HG03060 (cell line): Measurements from ENCODE around the gene GPR25.
A peak's percentile ranks its signal among the peaks of the same experiment; 100 is the strongest.
"Not testable (repeated sequence)": the region's sequence is repeated elsewhere in the genome, so short reads cannot be mapped to it uniquely, and the experiment has no call there.

Experiments
- ATAC-seq: cut with Tn5 transposase; IDR thresholded peaks from one replicate; pipeline ENCODE4 v1.9.1; 2021; ENCODE audit warnings: low read depth, moderate number of reproducible peaks; ENCODE audit not compliant: unreplicated experiment

The GPR25 gene

GRCh38 chr1:200909071-200909470 lies 36.3 kb downstream of the GPR25 start:
- ATAC-seq, result peak; percentile 19

GRCh38 chr1:200909757-200910239 lies 37.0 kb downstream of the GPR25 start:
- ATAC-seq, result peak; percentile 36

GRCh38 chr1:200911361-200911760 lies 38.6 kb downstream of the GPR25 start:
- ATAC-seq, result no peak

- not testable (repeated sequence) for ATAC-seq
Observed at GRCh38 chr1:200911936-200912335, 39.2 kb downstream of the GPR25 start.

DNA sequence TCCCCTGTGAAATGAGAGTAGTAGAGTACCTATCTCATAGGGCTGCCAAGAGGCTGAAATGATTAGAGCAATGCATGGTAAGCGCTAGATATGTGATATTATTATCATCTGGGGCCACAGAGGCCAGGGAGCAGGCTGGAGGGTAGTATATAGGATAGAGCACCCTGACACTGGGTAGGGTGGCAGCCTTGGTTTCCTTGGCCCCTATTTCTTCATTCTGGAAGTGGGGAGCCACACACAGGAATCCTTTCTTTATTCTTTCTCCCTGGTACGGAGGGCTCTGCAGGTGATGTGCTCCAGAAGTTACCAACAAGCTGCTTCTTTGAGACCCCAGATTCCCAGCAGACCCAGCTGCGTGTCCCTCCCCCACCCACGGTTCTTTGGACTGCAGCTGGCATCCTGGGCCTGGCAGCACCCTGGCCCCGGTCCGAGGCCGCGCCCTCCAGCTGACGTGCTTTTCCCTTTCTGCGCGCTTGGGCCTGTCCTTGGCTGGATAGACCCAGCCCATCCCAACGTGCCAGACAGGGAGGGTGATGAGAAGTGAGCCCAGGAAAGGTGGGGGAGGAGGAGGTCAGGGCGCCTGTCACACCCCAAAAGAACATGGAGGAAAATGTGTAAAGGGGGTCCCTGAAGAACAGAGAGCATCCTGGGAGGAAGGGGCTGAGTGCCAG lies 40.1 kb downstream of the GPR25 start:
- ATAC-seq, result no peak

- ATAC-seq, result no peak
Observed at GRCh38 chr1:200916152-200916551, 43.4 kb downstream of the GPR25 start.

DNA sequence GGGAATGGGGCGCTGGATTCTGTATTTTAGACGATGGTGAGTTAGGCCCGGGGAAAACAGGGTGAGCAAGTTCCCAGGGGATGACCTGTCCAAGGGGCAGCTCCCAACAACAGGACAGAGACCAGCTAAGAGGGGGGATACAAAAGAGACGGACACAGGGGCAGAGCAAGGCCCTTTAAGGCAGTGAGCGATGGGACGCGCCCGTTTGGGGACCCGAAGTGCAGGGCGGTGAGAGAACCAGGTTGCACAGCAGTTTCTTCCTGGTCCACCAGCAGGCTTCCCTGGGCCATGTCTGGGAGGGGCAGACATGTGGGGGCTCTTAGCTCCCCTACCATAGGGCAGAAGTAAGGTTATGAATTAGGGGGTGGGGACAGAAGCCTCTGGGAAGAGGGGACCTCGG lies 43.9 kb downstream of the GPR25 start:
- ATAC-seq, result no peak

DNA sequence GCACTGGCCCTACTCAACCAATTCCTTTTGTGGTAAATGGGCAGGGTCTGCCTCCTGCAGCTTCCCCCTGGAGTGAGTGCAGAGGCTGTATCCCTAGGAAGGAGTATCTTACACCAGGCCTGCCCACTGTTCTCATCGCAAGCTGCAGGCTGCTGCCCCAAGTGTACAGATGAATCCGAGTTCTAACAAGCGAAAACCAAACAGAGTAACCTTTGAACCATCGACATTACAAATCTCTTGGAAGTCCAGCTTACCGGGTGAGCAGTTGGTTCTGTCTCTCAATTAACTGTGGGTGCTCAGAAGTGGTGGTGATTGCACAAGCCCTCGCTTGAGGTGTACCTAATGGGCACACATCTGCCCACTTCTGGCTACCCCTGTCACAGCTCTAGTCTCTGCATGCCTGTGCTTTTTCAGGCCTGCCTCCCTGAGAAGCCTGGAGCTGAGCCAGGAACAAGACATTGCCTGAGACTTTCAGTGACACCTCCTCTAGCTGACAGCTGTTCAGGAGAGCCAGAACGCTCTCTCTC lies 44.6 kb downstream of the GPR25 start:
- no peak for ATAC-seq

GRCh38 chr1:200918006-200918405 lies 45.2 kb downstream of the GPR25 start:
- ATAC-seq, result no peak

- no peak for ATAC-seq
Observed at GRCh38 chr1:200919386-200919785, 46.6 kb downstream of the GPR25 start.

DNA sequence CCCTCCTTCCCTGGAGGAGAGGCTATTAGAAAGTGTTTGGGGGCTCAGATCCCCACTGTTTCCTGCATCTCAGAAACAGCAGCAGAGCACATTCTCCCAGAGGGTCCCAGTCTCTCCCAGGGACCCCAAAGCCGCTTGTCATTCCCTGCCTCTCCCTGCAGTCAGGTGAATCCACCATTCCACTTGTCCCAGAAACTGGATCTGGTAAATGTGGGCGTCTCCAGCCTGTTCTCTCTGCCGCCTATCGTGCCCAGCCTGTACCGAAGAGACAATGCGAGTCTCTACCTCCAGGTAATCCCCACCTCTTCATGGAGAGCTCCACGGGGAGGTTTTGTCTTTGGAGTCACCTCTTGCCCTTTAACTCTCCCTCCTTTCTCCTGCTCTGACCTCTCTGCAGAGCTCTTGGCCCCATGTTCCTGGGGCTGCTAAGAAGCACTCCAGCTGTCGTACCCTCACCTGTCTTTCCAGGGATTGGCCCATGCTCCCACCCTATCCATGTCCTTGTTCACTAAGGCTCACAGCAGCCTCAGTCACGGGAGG lies 48.9 kb downstream of the GPR25 start:
- ATAC-seq, result no peak

DNA sequence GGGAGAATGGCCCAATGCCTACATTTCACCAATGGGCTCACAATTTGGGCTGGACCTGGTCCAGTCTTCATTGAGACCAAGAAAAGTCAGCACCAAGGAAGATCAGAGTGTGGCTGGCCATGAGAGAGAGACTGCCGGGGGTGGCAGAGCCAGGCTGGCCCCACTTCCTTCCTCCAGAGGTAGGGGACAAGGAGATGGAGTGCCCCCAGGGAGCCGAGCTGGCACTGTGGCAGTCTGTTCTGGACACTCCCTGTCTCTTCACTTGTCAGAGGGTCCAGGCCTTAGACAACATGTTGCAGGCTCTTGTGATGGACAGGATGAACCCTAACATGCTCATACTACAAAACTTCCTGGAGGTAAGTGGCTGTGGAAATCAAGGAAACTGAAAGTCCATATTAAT lies 49.6 kb downstream of the GPR25 start:
- ATAC-seq, result no peak

GRCh38 chr1:200923601-200924000 lies 50.8 kb downstream of the GPR25 start:
- no peak for ATAC-seq
